ENCODE data around the gene DTD2.

Gene DTD2

DNA sequence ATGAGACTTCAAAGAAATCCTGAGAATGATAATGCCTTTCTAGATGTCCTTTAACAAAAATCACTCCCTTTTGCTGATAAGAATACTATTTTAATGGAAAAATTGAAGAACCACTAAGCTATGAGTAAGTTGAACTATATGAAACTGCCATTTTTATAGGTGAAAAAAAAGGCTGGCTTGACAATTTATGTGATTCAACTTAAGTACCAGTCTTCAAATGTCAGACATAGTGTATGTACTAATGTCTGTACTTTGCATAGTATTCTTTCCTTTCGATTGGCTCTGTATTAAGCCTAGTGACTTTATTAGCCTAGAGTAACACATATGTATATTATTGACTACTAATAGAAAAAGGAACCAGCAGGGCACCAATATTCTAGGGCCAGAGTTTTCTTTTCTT lies 48.9 kb downstream of the DTD2 start:
- DNase-seq (ENCODE audit: low read depth in 2 of 3, low spot score in 1 of 3) = no peak

- DNase-seq (ENCODE audit: low read depth in 2 of 3, low spot score in 1 of 3) = no peak
Measured at GRCh38 chr14:31405599-31406232, 51.6 kb downstream of the DTD2 start.

DNA sequence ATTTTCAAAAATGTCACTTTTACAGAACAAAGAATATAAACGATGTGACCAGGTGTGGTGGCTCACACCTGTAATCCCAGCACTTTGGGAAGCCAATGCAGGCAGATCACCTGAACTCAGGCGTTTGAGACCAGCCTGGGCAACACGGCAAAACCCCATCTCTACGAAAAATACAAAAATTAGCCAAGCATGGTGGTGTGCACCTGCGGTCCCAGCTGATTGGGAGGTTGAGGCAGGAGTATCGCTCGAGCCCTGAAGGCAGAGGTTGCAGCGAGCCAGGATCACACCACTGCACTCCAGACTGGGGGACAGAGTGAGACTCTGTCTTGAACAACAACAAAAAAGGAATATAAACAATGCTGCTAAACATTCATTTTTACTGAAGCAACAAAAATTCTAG lies 52.2 kb downstream of the DTD2 start:
- no peak for DNase-seq (ENCODE audit: low read depth in 2 of 3, low spot score in 1 of 3)

GRCh38 chr14:31403707-31404106 lies 53.6 kb downstream of the DTD2 start:
- DNase-seq (ENCODE audit: low read depth in 2 of 3, low spot score in 1 of 3) = no peak

DNA sequence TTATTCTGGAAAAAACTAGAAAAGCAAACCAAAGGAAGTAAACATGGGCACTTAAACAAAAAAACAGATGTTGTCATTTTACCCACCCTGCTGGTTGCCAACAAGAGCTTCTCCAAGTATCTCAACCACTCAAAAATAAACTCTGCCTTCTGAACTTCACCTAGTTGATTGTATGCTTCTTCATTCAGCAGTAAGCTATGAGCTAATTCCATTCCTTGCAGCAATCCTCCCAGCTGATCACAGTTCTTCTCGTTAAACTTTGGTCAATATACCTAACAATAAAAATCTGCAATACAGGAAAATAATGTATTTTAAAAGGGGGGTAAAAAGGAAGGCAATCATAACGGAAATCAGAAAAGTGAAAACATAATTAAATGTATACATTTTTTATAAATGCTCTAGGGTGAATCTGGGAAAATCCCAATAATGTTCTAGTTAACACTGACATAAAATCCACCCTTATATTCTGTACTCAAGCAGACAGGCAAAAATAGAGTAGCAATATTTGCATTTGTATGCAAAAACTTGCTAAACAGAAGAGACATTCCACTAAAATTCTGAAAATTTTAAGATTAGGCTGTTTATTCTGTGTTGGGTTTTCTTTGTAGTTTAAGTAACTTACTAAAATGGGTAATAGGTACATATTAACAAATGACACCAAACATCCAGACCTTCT lies 54.4 kb downstream of the DTD2 start:
- no peak for DNase-seq (ENCODE audit: low read depth in 2 of 3, low spot score in 1 of 3)

DNA sequence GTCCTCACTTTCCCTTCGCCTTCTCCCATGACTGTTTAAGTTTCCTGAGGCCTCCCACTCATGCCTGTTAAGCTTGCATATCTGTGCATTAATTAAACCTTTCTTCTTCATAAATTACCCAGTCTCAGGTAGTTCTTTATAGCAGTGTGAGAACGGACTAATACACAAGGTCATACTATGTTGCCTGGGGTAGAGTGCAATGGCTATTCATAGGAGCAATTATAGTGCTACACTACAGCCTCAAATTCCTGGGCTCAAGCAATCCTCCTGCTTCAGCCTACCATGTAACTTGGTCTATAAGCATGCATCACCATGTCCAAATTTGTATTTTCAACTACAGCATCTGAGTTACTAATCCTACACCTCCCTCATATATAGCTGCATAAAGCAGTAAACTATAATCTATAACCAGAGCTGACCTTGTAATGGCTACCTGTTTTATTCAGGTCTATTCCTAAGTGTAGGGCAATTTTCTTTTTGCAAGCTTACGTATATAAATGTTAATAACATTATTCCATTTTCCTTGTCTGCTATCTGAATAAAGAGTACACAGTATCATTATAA lies 55.9 kb downstream of the DTD2 start:
- no peak for DNase-seq (ENCODE audit: low read depth in 2 of 3, low spot score in 1 of 3)

DNA sequence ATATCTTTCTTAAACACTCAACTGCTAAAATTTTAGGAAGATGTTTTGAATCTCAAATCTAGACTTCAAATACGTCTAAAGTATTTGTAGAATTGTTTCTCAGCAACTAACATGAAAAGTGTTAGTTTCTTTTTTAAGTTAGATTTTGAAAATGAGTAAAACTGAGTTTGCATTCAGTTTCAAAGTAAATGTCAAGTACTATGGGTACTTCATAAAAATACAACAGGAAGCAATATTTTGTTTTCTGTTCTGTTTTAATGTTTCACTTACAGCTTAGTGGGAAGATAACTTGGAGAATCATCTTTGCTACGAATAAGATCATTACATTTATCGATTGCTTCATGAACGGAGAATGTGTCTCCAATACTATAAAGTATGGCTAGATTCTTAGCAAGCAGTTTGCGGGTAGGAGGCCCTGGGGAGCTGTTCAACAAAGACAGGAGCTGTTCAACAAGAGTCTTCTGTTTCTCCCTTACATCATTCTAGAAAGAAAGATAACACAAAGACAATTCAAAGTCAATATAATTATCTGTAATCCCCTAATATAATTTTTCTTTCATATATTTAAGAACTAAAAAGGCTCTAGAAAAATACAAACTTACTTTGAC lies 57.2 kb downstream of the DTD2 start:
- no peak for DNase-seq (ENCODE audit: low read depth in 2 of 3, low spot score in 1 of 3)
